ENCODE measurements around the gene FGD4.

FGD4 gene

DNA sequence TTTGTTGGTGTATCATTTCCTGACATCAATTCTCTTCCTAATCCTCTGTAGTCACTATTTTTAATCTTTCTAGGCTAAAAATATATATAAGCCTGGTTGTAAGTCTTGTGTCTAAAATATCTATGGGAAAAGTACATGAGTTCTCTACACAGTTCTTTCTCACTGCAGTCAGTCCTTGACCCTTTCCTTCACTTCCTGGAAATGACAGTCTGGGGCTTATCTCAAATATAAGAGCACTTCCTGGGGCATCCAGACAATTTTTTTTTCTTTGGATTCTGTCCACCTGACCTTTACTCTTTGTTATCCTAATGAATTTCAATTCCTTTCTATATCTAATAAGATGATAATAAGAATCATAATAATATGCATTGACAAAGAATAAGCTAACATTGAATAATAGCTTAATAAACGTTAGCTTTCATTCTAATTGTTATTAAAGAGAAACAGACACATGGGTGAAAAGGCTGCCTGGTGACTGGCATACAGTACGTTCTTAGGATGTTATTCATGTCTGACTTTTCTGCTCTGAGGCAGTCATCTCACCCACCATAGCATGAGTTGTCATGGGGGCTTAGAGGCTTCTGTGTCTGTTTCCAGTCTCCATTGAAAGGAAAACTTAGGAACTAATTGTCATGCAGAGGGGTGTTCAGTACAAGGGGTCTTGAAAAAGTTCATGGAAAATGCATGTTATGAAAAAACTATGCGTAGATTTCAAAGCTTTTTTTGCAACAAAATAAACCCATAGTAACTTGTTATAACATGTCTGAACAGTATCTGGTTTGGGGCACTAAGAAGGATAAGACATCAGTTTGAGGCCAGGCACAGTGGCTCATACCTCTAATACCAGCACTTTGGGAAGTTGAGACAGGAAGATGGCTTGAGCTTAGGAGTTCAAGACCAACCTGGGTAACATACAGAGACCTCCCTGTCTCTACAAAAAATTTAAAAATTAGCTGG is 213.6 kb downstream of the FGD4 start:
- no peak for DNase-seq

DNA sequence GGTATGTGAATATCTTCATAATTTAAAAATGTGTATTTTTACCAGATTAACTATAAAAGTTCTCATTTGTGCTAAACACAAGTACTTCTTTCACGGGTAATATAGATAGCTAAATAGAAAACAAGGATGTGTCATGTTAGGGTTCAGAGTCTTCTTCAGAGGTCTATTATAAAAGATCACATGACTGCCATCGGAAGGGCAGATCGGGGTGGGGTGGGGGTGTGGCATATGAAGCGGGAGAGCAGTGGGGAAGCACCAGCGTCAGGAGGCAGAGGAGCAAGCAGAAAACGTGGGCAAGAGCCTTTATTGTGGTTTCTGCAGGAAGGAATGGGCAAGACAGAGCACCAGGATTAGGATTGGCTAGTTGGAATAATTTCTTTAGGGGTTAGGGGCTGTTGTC is 216.1 kb downstream of the FGD4 start:
- DNase-seq, result no peak

DNA sequence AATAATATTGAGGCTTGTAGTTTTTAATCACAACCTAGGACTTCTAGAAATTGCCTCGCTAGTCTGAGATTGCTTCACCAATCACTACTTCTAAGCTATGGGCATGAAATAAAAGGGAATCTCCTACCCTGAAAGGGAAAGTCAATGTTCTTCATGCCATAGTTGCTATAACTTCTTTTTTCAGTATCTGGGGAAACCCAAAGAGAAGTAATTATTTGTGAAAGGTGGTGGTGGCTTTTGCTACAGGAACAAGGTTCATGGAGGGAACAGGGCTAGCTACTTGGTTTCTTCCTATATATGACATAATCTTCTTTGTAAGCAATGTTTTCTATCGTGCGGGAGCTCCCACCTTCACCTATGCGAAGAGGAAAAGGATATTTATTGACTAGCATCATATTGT is 218.2 kb downstream of the FGD4 start:
- DNase-seq, result no peak

DNA sequence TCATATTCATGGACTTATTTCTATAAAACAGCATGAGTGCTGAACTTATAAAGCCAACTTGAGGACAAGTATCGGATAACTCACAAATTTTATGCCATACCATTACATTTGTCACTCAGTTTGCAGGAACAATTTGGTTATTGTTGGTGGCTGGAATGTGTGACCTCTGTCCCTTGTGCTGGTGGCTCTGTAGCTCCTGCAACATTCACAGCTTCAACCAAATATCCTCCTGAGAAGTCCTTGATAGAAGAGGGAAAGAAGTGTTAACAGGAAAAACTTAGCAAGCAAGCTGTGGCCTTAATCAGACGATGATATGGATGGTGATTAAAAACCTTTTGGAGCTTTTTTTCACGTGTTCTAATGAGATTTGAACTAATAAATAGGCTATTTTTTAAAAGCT is 218.8 kb downstream of the FGD4 start:
- DNase-seq, result no peak

DNA sequence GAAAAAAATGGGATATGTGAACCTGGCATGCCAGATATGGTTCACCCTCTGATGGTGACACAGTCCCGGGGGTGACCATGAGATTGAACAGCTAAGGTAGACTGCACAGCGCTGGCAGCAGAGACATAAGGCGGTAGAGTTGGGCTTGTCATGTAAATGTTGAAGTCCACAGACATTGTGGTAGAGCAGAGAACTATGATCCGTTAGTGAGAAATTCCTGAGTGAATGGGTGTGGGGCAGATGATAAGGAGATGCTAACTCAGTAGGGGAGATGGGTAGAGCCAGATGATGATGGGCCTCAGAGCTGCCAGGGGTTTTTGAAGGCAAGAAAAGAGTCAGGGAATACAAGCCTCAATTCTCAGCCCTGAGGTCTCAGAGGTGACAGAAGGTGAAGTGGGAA is 228.6 kb downstream of the FGD4 start:
- DNase-seq, result no peak

DNA sequence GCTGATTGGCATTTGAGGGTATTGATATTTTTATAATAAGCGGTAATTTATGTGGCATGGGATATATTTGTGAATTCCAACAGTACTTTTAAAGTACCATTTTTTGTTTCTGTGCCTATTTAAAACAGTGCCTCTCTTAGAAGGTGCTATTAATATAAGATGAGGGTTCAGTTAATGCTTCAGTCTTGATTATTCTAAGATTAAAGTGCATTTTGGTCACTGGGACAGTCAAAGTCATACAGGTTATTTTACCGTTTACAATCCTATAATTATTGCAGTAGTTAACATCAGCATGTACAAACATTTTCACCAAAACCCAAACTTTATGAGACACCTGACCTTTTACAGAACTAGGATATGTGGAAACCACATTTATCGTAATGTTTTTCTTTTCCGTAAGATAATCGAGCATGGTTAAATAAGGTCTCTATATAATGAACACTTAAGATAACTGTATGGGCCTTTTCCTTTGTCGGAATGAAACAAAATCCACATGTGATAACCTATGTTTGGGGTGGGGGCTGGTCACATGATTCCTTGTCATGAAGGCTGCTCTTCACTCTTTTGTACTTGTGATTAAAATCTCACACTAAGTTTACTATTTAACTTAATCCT is 242.0 kb downstream of the FGD4 start:
- DNase-seq, result no peak

DNA sequence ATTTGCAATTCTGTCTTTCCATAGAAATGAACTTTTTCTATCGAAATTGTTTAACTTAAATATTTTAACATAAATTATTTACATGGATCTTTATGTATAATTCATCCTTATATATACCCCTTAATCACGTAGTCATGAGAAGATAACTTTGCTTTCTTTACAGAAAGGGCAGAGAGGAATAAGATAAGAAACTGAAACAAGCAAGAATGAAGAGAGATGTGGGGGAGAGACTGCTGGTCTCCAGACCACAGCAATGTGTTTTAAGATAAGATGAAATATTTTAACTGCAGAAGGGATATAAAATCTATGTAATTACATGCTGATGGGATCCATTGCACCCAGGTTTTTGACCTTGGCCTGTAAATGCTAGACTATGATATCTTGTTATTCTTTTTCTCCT is 245.1 kb downstream of the FGD4 start:
- DNase-seq, result no peak

DNA sequence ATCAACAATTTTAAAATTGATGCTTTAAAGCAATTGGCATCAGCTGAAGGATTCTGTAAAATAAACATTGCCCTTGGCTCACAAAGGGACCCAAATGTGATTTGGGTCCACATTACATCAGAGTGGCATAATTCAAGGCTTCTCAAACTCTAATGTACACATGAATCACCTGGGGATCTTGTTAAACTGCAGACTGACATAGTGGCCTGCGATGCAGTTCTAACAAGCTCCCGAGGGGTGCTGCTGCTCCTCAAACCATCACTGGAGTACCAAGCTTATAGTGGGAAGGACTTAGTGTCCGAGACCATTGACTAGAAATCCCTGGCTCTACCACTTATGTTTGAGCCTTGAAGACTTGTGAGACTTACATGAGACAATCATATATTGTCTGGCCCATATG is 247.9 kb downstream of the FGD4 start:
- no peak for DNase-seq

DNA sequence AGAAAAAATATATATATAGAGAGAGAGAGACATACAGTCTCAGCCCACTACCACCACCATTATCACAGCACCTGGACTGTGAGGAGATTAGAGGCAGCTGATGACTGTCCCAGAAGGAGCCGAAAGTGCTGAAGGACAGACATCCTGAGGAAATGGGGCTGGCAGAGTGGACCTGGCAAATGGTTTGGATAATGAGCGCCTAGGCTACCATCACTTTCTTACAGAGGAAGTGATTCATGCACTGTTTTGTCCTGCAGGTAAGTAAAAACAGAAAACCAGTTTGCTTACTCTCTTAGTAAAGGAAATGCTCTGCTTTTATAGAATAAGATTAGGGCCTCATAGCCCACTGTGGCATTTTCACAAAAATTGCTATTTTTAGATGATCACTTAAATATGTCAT is 251.2 kb downstream of the FGD4 start:
- no peak for DNase-seq

DNA sequence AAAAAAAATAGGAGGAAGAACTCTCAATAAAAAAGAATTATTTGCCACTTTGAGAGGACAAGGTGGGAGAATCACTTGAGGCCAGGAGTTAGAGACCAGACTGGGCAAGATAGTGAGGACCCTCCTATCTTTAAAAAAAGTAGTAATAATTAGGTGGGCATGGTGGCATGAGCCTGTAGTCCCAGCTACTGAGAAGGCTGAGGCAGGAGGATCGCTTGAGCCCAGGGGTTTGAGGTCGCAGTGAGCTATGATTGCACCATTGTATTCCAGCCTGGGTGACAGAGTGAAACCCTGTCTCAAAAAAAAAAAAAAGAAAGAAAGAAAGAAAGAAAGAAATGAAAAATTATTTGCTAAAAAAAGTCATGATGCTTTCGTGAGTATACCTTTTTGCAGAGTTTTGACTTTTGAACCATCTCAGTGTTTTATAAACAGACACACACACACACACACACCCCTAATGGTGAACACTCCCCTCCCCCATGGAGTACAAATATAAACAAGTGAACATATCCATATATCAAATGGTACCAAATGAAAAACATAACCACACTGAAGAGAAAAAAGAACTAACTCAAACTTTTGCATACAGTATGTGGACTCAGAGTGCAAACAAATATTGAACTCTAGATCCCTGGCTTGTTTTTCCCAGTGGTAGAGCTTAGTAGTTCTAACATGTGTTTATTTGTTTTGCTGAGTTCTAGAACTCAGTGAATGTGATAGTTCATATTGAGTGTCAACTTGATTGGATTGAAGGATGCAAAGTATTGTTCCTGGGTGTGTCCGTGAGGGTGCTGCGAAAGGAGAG is 252.0 kb downstream of the FGD4 start:
- no peak for DNase-seq

DNA sequence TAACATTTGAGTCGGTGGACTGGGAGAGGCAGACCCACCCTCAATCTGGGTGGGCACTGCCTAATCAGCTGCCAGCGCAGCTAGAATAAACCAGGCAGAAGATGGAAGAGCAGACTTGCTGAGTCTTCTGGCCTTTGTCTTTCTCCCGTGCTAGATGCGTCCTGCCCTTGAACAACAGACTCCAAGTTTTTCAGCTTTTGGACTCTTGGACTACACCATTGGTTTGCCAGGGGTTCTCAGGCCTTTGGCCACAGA is 252.5 kb downstream of the FGD4 start:
- no peak for DNase-seq

DNA sequence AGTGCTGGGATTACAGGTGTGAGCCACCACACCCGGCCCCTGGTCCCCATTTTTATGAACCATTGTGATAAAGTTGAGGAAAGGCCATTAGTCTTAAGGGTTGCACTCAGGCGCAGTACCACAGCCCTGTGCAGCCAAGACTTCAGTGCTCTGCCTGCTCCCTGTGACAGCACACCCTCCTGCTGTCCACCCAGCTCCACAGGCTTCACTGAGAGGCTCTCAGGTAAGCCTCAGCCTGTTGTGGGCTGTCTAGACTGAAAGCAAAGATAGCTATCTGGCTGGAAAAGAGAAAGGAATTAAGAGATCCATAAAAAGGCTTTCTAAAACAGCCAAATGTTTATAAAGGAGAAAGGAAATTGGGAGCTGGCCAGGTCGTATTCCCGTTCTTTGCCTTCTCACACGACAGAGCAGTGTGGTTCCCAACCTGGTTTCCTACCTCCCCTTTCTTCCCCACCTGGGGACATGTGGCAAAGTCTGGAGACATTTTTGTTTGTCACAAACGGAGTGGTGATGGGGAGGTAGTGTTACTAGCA is 260.6 kb downstream of the FGD4 start:
- DNase-seq, result no peak

DNA sequence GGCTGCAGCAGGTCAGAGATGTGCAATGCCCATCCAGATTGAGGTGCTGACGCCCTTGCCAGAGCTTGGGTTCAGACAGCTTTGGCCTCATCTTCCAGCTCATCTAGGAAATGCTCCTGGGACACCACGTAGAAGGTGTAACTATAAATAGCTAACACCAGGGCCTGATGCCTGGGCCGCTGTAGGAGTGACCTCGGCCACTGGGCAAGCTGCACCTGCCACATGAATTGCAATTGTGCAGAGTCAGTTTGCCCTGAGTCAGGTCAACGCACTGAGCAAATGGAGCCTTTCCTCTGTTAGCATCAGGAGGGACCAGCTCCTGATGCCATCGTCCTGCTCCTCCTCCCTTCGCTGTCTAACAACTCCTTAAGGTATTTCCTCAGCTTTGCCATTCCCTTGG is 262.3 kb downstream of the FGD4 start:
- no peak for DNase-seq

DNA sequence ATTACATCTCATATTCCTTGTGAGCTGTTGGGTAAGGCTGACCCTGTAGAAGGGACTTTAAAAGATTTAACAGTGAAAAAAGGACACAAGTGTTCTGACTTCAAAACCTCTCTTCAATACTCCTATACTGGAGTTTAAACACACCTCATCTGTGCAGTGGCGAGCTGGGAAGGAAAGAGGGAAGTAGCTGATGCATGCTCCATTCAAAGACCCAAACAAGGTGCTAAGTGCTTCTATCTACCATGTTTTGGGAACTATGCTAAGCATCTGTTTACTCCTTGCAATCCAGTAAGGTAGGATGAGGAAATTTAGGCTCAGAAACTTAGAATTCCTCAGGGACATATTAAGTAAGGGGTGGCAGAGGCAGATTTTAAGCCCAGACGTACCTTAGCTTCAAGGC is 263.3 kb downstream of the FGD4 start:
- no peak for DNase-seq

DNA sequence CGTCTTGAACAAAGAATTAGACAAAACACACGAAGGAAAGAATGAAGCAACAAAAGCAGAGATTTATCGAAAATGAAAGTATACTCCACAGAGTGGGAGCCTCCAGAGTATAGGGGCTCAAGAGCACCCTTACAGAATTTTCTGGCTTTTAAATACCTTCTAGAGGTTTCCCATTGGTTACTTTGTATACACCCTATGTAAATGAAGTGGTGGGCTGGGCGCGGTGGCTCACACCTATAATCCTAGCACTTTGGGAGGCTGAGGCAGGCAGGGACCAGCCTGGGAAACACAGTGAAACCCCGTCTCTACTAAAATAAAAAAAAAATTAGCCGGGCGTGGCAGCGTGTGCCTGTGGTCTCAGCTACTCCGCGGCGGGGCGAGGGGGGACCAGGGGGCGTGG is 266.7 kb downstream of the FGD4 start:
- DNase-seq, result no peak

DNA sequence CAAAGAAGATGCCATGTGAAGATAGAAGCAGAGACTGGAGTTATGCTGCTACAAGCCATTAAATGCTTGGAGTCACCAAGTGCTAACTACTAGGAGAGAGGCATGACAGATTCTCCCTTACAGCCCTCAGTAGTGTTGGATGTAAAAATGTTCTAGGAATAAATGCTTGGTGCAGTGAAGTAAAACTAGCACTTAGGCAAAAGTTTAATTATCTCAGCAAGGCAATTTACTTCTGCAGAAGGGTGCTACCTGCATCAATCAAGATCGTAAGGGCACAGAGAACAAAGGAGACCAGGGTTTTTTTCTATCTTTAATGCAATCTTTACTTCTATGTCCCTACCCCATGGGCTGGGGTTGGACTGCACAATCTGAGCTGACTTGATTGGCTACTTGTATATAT is 270.2 kb downstream of the FGD4 start:
- DNase-seq, result no peak

DNA sequence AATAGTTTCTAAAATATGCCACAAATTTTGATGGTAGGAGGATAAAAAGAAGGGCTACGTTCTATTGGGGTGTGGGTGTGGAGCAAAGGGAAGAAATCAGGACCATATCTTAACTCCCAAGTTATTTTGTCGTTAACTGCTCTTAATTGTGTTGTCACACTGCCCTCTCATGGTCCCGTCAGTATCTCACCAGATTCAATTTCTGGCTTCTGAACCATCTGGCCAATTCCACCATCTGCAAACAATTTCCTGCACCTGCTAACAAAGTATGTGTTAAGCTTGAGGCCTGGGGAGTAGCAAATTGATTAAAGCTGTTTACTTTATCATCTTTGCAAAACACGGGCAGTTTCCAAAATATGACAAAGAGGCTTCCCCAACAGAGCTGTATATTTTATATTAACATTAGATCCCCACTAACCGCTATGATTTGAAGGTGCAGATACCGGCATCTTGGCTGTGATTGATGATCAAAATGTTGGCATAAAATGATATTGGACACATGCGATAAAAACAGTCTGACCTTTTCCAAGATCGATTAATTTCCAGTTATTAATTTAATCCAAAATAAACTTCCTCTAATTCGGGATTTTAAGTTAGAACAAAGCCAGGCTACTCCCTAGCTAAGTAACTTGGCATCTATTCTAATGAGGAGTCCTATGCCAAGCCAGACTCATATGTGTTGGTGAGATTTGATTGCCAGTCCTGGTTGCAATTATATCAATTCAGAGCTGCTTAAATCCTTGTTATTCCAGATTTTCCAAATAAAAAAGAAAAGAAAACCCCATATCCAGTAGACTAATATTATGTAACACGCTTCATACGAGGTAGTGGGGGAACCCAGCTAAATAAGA is 272.8 kb downstream of the FGD4 start:
- DNase-seq, result no peak

DNA sequence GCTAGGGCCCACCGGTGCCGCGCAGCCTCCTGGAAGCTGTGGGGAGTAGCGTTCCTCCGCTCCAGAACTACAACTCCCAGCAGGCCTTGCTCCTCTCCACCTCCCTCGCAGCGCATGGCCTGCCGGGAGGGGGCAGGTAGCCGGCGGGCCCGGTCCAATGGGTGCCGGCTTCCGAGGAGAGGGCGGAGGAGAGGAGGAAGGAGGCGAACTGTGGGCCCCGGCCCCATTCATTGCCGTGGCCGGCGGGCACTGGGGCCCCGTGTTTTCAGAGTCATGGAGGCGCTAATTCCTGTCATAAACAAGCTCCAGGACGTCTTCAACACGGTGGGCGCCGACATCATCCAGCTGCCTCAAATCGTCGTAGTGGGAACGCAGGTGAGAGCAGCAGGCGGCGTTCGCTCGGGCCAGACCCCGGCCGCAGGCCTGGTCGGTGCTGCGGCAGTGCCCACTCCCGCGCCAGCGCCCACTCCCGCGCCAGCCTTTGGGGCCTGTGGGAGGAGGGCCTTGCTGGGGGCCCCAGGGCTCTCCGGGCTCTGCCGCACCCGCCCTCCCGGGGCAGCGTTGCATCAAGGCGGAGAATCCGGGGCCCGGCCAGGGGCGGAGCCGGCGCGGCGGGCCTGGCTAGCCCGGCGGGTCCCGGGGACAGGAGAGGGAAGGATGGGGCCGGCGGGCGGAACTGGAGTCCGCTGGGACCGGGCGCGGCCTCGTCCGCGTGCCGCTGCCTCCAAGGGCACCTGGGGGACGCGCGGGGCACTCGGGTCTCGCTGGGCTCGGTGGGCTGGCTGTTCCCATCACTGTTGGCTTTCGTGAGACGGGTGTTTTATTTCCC is 279.9 kb downstream of the FGD4 start, which contains the start of gene DNM1L:
TSS of gene DNM1L (plus strand) at position 211 of the 829 bp plus-strand sequence. CDS start at position 274, 63 bp downstream.
- peak; percentile 90 for DNase-seq

DNA sequence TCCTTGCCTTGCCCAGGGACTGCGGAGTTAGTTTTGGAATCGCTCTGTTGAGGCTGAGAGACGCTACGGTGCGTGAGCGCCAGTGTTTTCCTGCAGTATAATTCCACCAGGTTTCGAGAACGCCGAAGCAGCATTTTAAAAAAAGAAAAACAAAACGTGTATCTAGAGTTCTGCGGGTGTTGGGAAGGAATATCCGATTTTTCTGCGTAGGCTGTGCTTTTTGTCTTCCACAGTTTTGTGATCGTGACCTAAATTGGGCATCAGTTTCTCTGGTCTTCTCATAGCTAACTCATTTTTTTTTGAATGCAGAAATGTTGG is 280.5 kb downstream of the FGD4 start:
- no peak for DNase-seq

DNA sequence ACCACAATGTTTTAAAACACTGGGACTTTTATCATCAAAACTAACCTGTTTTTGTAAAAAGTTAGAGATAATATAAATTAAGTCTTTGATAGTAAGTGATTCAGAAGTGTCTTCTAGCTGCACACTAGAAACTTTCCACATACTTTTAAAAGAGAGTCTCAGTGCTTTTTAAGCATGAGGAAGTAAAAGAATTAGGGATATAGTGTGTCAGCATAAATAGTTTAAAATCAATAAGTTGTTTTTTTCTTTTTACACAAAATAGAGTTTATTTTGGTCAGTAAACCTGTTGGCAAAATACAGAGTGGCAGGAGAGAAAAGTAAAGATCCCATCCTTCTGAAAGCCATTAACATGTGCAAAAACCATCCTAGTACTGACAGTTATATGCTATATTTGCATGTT is 281.4 kb downstream of the FGD4 start:
- DNase-seq, result no peak

DNA sequence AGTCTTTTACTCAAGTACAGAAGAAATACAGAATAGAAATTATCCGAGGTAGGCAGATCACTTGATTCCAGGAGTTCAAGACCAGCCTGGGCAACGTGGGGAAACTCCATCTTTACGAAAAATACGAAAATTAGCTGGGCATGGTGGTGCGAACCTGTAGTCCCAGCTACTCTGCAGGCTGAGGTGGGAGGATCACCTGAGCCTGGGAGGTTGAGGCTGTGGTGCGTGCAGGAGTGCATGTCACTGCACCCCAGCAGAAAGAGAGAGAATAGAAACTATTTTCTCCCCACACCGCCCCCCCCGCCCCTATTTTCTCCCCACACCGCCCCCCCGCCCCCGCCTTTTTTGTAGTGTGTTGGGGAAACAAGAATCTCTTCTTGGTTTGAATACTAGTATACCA is 281.9 kb downstream of the FGD4 start:
- DNase-seq, result no peak

DNA sequence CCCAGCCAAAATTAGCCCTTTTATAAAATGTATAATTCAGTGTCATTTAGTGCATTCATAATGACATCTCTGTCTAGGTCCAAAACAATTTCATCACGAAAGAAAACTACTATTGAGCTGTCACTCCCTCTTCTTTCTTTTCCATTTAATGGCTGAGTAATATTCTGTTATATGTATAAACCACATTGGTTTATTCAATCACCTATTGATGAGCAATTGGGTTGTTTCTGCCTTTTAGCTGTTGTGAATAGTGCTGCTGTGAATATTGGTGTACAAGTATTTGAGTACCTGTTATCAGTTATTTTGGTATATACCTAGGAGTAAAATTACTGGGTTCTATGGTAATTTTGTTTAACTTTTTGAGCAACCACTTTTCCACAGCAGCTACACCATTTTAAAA is 287.0 kb downstream of the FGD4 start:
- no peak for DNase-seq

Measured in activated CD4-positive, alpha-beta T cell treated with anti-CD3 and anti-CD28 coated beads, Interleukin-2, amount 50 U/mL, for 1 hour (primary cell).